Naive thymus-derived CD4-positive, alpha-beta T cell (primary cell): ENCODE results near the gene MIB1. TPM values are rescaled to one million over a fixed set of nuclear protein-coding genes. Genes with fewer than 3 reads are reported as not detected.
"Not testable (repeated sequence)": the region's sequence is repeated elsewhere in the genome, so short reads cannot be mapped to it uniquely, and the experiment has no call there.

Source experiments
- ATAC-seq: fragments of 150-1000 bp; cut with Tn5 transposase; 2 replicates; pipeline ENCODE4 v1.10.0; 2021; ENCODE audit warnings: mild to moderate bottlenecking, moderate library complexity
- CTCF ChIA-PET: fragments of 350-600 bp; sonication (Branson Sonifier 250); formaldehyde crosslinking; loops from one replicate; lab custom pipeline; 2021; ENCODE audit warnings: antibody characterized with exemption; lab: Charles Lee
- POLR2A ChIA-PET: fragments of 350-600 bp; sonication (Branson Sonifier 250); formaldehyde crosslinking; loops from one replicate; lab custom pipeline; 2021; ENCODE audit warnings: antibody characterized with exemption, inconsistent platforms; lab: Charles Lee
- DNase-seq, 9 donors: peaks; one replicate each; pipeline versions ENCODE4 v3.0.0 to v3.0.0-alpha.2; 2020 to 2022; ENCODE audit warnings: mixed read lengths in 1 of 9
- H3K27ac ChIP-seq: one replicate; pipeline ENCODE4 v1.7.0; 2013; ENCODE audit warnings: mild to moderate bottlenecking, low read depth, low read length, moderate library complexity
- H3K27me3 ChIP-seq, 2 donors: one replicate each; pipeline ENCODE4 v1.7.0; 2013; ENCODE audit warnings: low read length in 2 of 2, mild to moderate bottlenecking in 2 of 2, moderate library complexity in 2 of 2; ENCODE audit not compliant: control insufficient read depth in 2 of 2, insufficient read depth in 2 of 2
- H3K36me3 ChIP-seq, 3 experiments: 1 replicate in 2 of 3; 2 replicates in 1 of 3; pipeline ENCODE4 v1.7.0; 2013; ENCODE audit warnings: low read length in 3 of 3, mild to moderate bottlenecking in 3 of 3, moderate library complexity in 1 of 3; ENCODE audit not compliant: insufficient read depth in 3 of 3, control insufficient read depth in 2 of 3
- H3K4me1 ChIP-seq, 2 donors: one replicate each; pipeline ENCODE4 v1.7.0; 2013; ENCODE audit warnings: low read length in 2 of 2, mild to moderate bottlenecking in 2 of 2, moderate library complexity in 1 of 2; ENCODE audit not compliant: control insufficient read depth in 2 of 2, insufficient read depth in 2 of 2
- H3K4me3 ChIP-seq: 2 replicates; pipeline ENCODE4 v1.7.0; 2013; ENCODE audit warnings: mild to moderate bottlenecking, low read length
- H3K9me3 ChIP-seq, 3 experiments: 1 replicate in 2 of 3; 2 replicates in 1 of 3; pipeline ENCODE4 v1.7.0; 2013; ENCODE audit warnings: low read length in 3 of 3; ENCODE audit not compliant: control insufficient read depth in 2 of 3
- H3K27ac Mint-ChIP-seq, 9 donors: one replicate each; pipeline ENCODE4 v1.8.0; 2020 to 2022; ENCODE audit warnings: mixed read lengths in 9 of 9, mild to moderate bottlenecking in 8 of 9, moderate library complexity in 5 of 9, inconsistent platforms in 2 of 9
- H3K27me3 Mint-ChIP-seq, 5 donors: one replicate each; pipeline ENCODE4 v1.8.0; 2021 to 2022; ENCODE audit warnings: mixed read lengths in 5 of 5, mild to moderate bottlenecking in 1 of 5
- H3K36me3 Mint-ChIP-seq, 5 donors: one replicate each; pipeline ENCODE4 v1.8.0; 2020 to 2022; ENCODE audit warnings: mixed read lengths in 5 of 5, mild to moderate bottlenecking in 3 of 5, inconsistent platforms in 1 of 5
- H3K4me1 Mint-ChIP-seq, 7 donors: one replicate each; pipeline ENCODE4 v1.8.0; 2020 to 2022; ENCODE audit warnings: mixed read lengths in 7 of 7, mild to moderate bottlenecking in 3 of 7, inconsistent platforms in 1 of 7
- H3K4me3 Mint-ChIP-seq, 10 donors: one replicate each; pipeline ENCODE4 v1.8.0; 2020 to 2022; ENCODE audit warnings: mild to moderate bottlenecking in 10 of 10, mixed read lengths in 10 of 10, moderate library complexity in 6 of 10, inconsistent platforms in 2 of 10
- H3K9me3 Mint-ChIP-seq, 11 donors: one replicate each; pipeline ENCODE4 v1.8.0; 2020 to 2022; ENCODE audit warnings: mixed read lengths in 11 of 11, mild to moderate bottlenecking in 4 of 11, inconsistent platforms in 1 of 11, moderate library complexity in 1 of 11
- intact Hi-C, 2 donors: fragments of 100-400 bp; cut with micrococcal nuclease; formaldehyde crosslinking; loops; one replicate each; pipeline ENCODE4 v1.15.1; 2023
- polyA plus RNA-seq, 2 donors: library from polyadenylated mRNA; unstranded; fragments of 300-500 nt; fragmentation: Illumina TruSeq; gene quantifications; one replicate each; pipeline ENCODE4 v1.2.3, GENCODE V29; 2021
- total RNA-seq, 6 experiments: library from RNA in 5 of 6; stranded (reverse) in 5 of 6; gene quantifications; 1 replicate in 5 of 6; 2 replicates in 1 of 6; pipeline ENCODE4 v1.2.3 and lab custom pipeline; 2021 to 2026

MIB1 gene
- total and polyA plus RNA-seq, 7 experiments from 2014 or later: 3.9 to 35.2 (median 19.1) TPM

GRCh38 chr18:21703241-21703820, 37.3 kb upstream of the MIB1 start:
- no peaks in the 10 kb centered on the region for H3K9me3 ChIP-seq
- peaks cover 10 to 21% of the 10 kb centered on the region in 2 donors for H3K4me1 ChIP-seq
- H3K27ac ChIP-seq: peak overlapping the region; percentile 93
- Mint-ChIP-seq H3K36me3 (peaks cover 0 to 15% (median 10%) of the 10 kb centered on the region in 5 donors), H3K27me3 (no peaks in the 10 kb centered on the region), H3K4me3 (peak overlapping the region; percentile 91 to 99 (median 97)), H3K4me1 (peaks cover 16 to 44% (median 30%) of the 10 kb centered on the region in 7 donors), H3K9me3 (peaks cover 0 to 1% (median 0%) of the 10 kb centered on the region in 11 donors), H3K27ac (peak overlapping the region; percentile 87 to 97 (median 94))
- H3K36me3 ChIP-seq: peaks cover 0 to 7% (median 0%) of the 10 kb centered on the region in 3 experiments
- intact Hi-C loops: loop anchor here (5.0 to 10.0 kb wide), 3 partner anchors 49 to 149 kb away; no protein-coding TSS in a partner anchor
- H3K27me3 ChIP-seq: no peaks in the 10 kb centered on the region
- ATAC-seq (no peak), DNase-seq (peak in 4 of 9 donors; percentile 2 to 57 (median 17))
- CTCF ChIA-PET: interaction anchor here (1.0 kb wide), 2 partner anchors 40 to 91 kb away, joined by 3 read pairs; partner anchors contain the start of gene SNRPD1
- peak overlapping the region; percentile 83 for H3K4me3 ChIP-seq
- POLR2A ChIA-PET: interaction anchor here (0.6 to 3.1 kb wide), 7 partner anchors 11 to 103 kb away, joined by 3 to 28 read pairs (median 3); partner anchors contain the start of genes ESCO1, MIB1 and SNRPD1

- peaks cover 10 to 21% of the 10 kb centered on the region in 2 donors for H3K4me1 ChIP-seq
- H3K27ac ChIP-seq: peak within 1 kb of the TSS; percentile 93
- peaks cover 0 to 8% (median 5%) of the 10 kb centered on the region in 5 donors for H3K36me3 Mint-ChIP-seq
- ChIA-PET CTCF (interaction anchor here (0.7 to 1.1 kb wide), 2 partner anchors 22 to 47 kb away, joined by 3 to 5 read pairs; no protein-coding TSS in a partner anchor), POLR2A (interaction anchor here (0.7 to 3.1 kb wide), 12 partner anchors 9 to 107 kb away, joined by 3 to 28 read pairs (median 4); partner anchors contain the start of genes ESCO1, MIB1 and SNRPD1)
- no peaks in the 10 kb centered on the region for H3K27me3 Mint-ChIP-seq
- no peaks in the 10 kb centered on the region for H3K9me3 ChIP-seq
- peaks cover 0 to 1% (median 0%) of the 10 kb centered on the region in 11 donors for H3K9me3 Mint-ChIP-seq
- H3K36me3 ChIP-seq: no peaks in the 10 kb centered on the region
- H3K4me3 ChIP-seq: peak within 1 kb of the TSS; percentile 83
- H3K4me3 Mint-ChIP-seq: peak within 1 kb of the TSS; percentile 91 to 99 (median 97)
- DNase-seq (peak; percentile 85 to 94 (median 91)), ATAC-seq (peak; percentile 97)
- peaks cover 12 to 56% (median 39%) of the 10 kb centered on the region in 7 donors for H3K4me1 Mint-ChIP-seq
- intact Hi-C loops: loop anchor here (1.0 to 10.0 kb wide), 10 partner anchors 22 to 594 kb away; partner anchors contain the start of genes ESCO1 (in 2 of the 2), MIB1 (in 2 of the 2), ROCK1 (in 2 of the 2) and SNRPD1 (in 2 of the 2)
- no peaks in the 10 kb centered on the region for H3K27me3 ChIP-seq
- H3K27ac Mint-ChIP-seq: peak within 1 kb of the TSS; percentile 87 to 97 (median 94)
Measured at GRCh38 chr18:21704603-21705364, 35.8 kb upstream of the MIB1 start, which contains the start of gene ABHD3. TSS of gene ABHD3 (minus strand) at chr18:21704774. CDS start at chr18:21704665, 109 bp downstream.

GRCh38 chr18:21706386-21706865, 34.2 kb upstream of the MIB1 start:
- H3K4me3 ChIP-seq: no peak overlapping the region
- Mint-ChIP-seq H3K27me3 (no peaks in the 10 kb centered on the region), H3K27ac (no peak overlapping the region), H3K4me1 (peaks cover 12 to 51% (median 37%) of the 10 kb centered on the region in 7 donors), H3K36me3 (peaks cover 0 to 4% (median 2%) of the 10 kb centered on the region in 5 donors), H3K9me3 (peaks cover 0 to 1% (median 0%) of the 10 kb centered on the region in 11 donors), H3K4me3 (no peak overlapping the region)
- CTCF ChIA-PET: no interaction called here
- H3K27ac ChIP-seq: no peak overlapping the region
- POLR2A ChIA-PET: interaction anchor here (0.9 kb wide), 1 partner anchor 40 kb away, joined by 3 read pairs; no protein-coding TSS in a partner anchor
- ATAC-seq (no peak), DNase-seq (no peak)
- peaks cover 10 to 21% of the 10 kb centered on the region in 2 donors for H3K4me1 ChIP-seq
- intact Hi-C loops: loop anchor here in 1 of 2 donors (10.0 kb wide), 2 partner anchors 52 to 108 kb away; no protein-coding TSS in a partner anchor
- no peaks in the 10 kb centered on the region for H3K27me3 ChIP-seq
- H3K36me3 ChIP-seq: no peaks in the 10 kb centered on the region
- H3K9me3 ChIP-seq: no peaks in the 10 kb centered on the region

- ATAC-seq, H3K27me3 Mint-ChIP-seq, H3K27me3 ChIP-seq, H3K36me3 ChIP-seq, DNase-seq, H3K4me3 ChIP-seq, H3K36me3 Mint-ChIP-seq, CTCF ChIA-PET, POLR2A ChIA-PET, H3K9me3 ChIP-seq, H3K27ac ChIP-seq, H3K9me3 Mint-ChIP-seq: not testable (repeated sequence)
- intact Hi-C loops: loop anchor here (1.0 to 10.0 kb wide), 3 partner anchors 52 to 108 kb away; no protein-coding TSS in a partner anchor
- H3K27ac Mint-ChIP-seq: peak overlapping the region in 1 of 9 donors; percentile 12
- peaks cover 12 to 48% (median 37%) of the 10 kb centered on the region in 7 donors for H3K4me1 Mint-ChIP-seq
- H3K4me1 ChIP-seq: peaks cover 10 to 20% of the 10 kb centered on the region in 2 donors
- peak overlapping the region in 2 of 10 donors; percentile 25 to 50 for H3K4me3 Mint-ChIP-seq
Measured at GRCh38 chr18:21707130-21707529, 33.5 kb upstream of the MIB1 start.

- intact Hi-C loops: no loop called here
- peaks cover 0 to 8% (median 4%) of the 10 kb centered on the region in 7 donors for H3K4me1 Mint-ChIP-seq
- H3K27me3 Mint-ChIP-seq: peaks cover 0 to 16% (median 0%) of the 10 kb centered on the region in 5 donors
- H3K27ac Mint-ChIP-seq: no peak overlapping the region
- no peaks in the 10 kb centered on the region for H3K9me3 ChIP-seq
- H3K9me3 Mint-ChIP-seq: peaks cover 0 to 26% (median 11%) of the 10 kb centered on the region in 11 donors
- no peak overlapping the region for H3K4me3 ChIP-seq
- no peaks in the 10 kb centered on the region for H3K4me1 ChIP-seq
- CTCF ChIA-PET: no interaction called here
- H3K27ac ChIP-seq: no peak overlapping the region
- no peaks in the 10 kb centered on the region for H3K27me3 ChIP-seq
- DNase-seq: no peak
- peaks cover 0 to 8% (median 6%) of the 10 kb centered on the region in 5 donors for H3K36me3 Mint-ChIP-seq
- POLR2A ChIA-PET: interaction anchor here (0.7 kb wide), 1 partner anchor 110 kb away, joined by 4 read pairs; no protein-coding TSS in a partner anchor
- no peak for ATAC-seq
- H3K36me3 ChIP-seq: no peaks in the 10 kb centered on the region
- no peak overlapping the region for H3K4me3 Mint-ChIP-seq
Measured at GRCh38 chr18:21714474-21714873, 26.1 kb upstream of the MIB1 start.

GRCh38 chr18:21722687-21723086, 17.9 kb upstream of the MIB1 start:
- intact Hi-C loops: loop anchor here in 1 of 2 donors (10.0 kb wide), 1 partner anchor 232 kb away; no protein-coding TSS in a partner anchor
- POLR2A ChIA-PET: no interaction called here

More at GRCh38 chr18:21722687-21723086, 17.9 kb upstream of the MIB1 start:
- CTCF ChIA-PET: no interaction called here
- Mint-ChIP-seq H3K4me1 (peaks cover 0 to 4% (median 0%) of the 10 kb centered on the region in 7 donors), H3K27me3 (peaks cover 0 to 4% (median 0%) of the 10 kb centered on the region in 5 donors), H3K9me3 (peaks cover 0 to 4% (median 0%) of the 10 kb centered on the region in 11 donors), H3K36me3 (peaks cover 0 to 5% (median 0%) of the 10 kb centered on the region in 5 donors), H3K4me3 (no peak overlapping the region), H3K27ac (no peak overlapping the region)
- DNase-seq (no peak), ATAC-seq (no peak)
- Histone ChIP-seq H3K4me1 (no peaks in the 10 kb centered on the region), H3K9me3 (no peaks in the 10 kb centered on the region), H3K4me3 (no peak overlapping the region), H3K36me3 (no peaks in the 10 kb centered on the region), H3K27me3 (no peaks in the 10 kb centered on the region), H3K27ac (no peak overlapping the region)
